Astrocyte (in vitro differentiated cells and primary cell): ENCODE measurements around the gene SLC7A5. TPM values are rescaled to one million over a fixed set of nuclear protein-coding genes. Genes with fewer than 3 reads are reported as not detected.
A peak's percentile ranks its signal among the peaks of the same experiment; 100 is the strongest.

Experiments used
- DNase-seq: peaks from one replicate; pipeline ENCODE4 v3.0.0-alpha.2; 2010; ENCODE audit warnings: low read depth
- FAIRE-seq: peaks from 2 replicates; lab custom pipeline; 2011; peaks lifted over from hg19 to GRCh38; lab: Jason Lieb, UNC
- H2AFZ ChIP-seq: 2 replicates; pipeline ENCODE4 v1.6.0; 2012; ENCODE audit warnings: low read depth, low read length, inconsistent platforms
- H3K27ac ChIP-seq: 2 replicates; pipeline ENCODE4 v1.5.1; 2011; ENCODE audit warnings: low read depth, low read length, inconsistent platforms
- H3K27me3 ChIP-seq: 2 replicates; pipeline ENCODE4 v1.6.0; 2011; ENCODE audit warnings: low read length, inconsistent platforms; ENCODE audit not compliant: insufficient read depth
- H3K36me3 ChIP-seq: 2 replicates; pipeline ENCODE4 v1.5.1; 2011; ENCODE audit warnings: low read length, inconsistent platforms; ENCODE audit not compliant: insufficient read depth
- H3K4me1 ChIP-seq: 2 replicates; pipeline ENCODE4 v1.5.1; 2011; ENCODE audit warnings: low read length, inconsistent platforms; ENCODE audit not compliant: insufficient read depth
- H3K4me2 ChIP-seq: 2 replicates; pipeline ENCODE4 v1.6.0; 2012; ENCODE audit warnings: low read length, inconsistent platforms
- H3K4me3 ChIP-seq: 2 replicates; pipeline ENCODE4 v1.5.1; 2011; ENCODE audit warnings: low read depth, mild to moderate bottlenecking, low read length, inconsistent platforms; ENCODE audit not compliant: insufficient read depth
- H3K79me2 ChIP-seq: 2 replicates; pipeline ENCODE4 v1.6.0; 2012; ENCODE audit warnings: mild to moderate bottlenecking, low read length, inconsistent platforms; ENCODE audit not compliant: insufficient read depth
- H3K9ac ChIP-seq: 2 replicates; pipeline ENCODE4 v1.6.0; 2012; ENCODE audit warnings: mild to moderate bottlenecking, low read length, inconsistent platforms
- H3K9me3 ChIP-seq: 2 replicates; pipeline ENCODE4 v1.5.1; 2012; ENCODE audit warnings: low read depth, mild to moderate bottlenecking, low read length, inconsistent platforms; ENCODE audit not compliant: insufficient read depth
- H4K20me1 ChIP-seq: 2 replicates; pipeline ENCODE4 v1.6.0; 2012; ENCODE audit warnings: low read length, inconsistent platforms; ENCODE audit not compliant: insufficient read depth
- H3K27ac Mint-ChIP-seq: one replicate; pipeline ENCODE4 v1.8.0; 2021; ENCODE audit warnings: mild to moderate bottlenecking, mixed read lengths; ENCODE audit not compliant: unreplicated experiment
- H3K27me3 Mint-ChIP-seq: one replicate; pipeline ENCODE4 v1.8.0; 2021; ENCODE audit warnings: low read depth, mixed read lengths; ENCODE audit not compliant: unreplicated experiment
- H3K36me3 Mint-ChIP-seq: one replicate; pipeline ENCODE4 v1.8.0; 2021; ENCODE audit warnings: low read depth, mixed read lengths; ENCODE audit not compliant: unreplicated experiment
- H3K4me1 Mint-ChIP-seq: one replicate; pipeline ENCODE4 v1.8.0; 2021; ENCODE audit warnings: low read depth, mixed read lengths; ENCODE audit not compliant: unreplicated experiment
- H3K4me3 Mint-ChIP-seq: one replicate; pipeline ENCODE4 v1.8.0; 2021; ENCODE audit warnings: mild to moderate bottlenecking, moderate library complexity, mixed read lengths; ENCODE audit not compliant: unreplicated experiment
- H3K9me3 Mint-ChIP-seq: one replicate; pipeline ENCODE4 v1.8.0; 2021; ENCODE audit warnings: mild to moderate bottlenecking, mixed read lengths; ENCODE audit not compliant: unreplicated experiment
- EZH2 ChIP-seq: IDR thresholded peaks from 2 replicates; pipeline ENCODE4 v1.6.1; 2012; ENCODE audit warnings: mild to moderate bottlenecking, low read length, inconsistent platforms; ENCODE audit not compliant: insufficient read depth
- total RNA-seq: library from RNA; stranded (reverse); gene quantifications from 2 replicates; pipeline ENCODE4 v1.2.1, GENCODE V29; 2021
- TF ChIP-seq, protein P1 (sequence below): IDR thresholded peaks from 2 replicates; pipeline ENCODE4 v1.5.1; 2011; ENCODE audit warnings: low read depth, mild to moderate bottlenecking, inconsistent platforms, low read length, moderate library complexity; ENCODE audit not compliant: insufficient read depth

SLC7A5 gene
- total RNA-seq, 1 donor from 2014 or later = 815 TPM

DNA sequence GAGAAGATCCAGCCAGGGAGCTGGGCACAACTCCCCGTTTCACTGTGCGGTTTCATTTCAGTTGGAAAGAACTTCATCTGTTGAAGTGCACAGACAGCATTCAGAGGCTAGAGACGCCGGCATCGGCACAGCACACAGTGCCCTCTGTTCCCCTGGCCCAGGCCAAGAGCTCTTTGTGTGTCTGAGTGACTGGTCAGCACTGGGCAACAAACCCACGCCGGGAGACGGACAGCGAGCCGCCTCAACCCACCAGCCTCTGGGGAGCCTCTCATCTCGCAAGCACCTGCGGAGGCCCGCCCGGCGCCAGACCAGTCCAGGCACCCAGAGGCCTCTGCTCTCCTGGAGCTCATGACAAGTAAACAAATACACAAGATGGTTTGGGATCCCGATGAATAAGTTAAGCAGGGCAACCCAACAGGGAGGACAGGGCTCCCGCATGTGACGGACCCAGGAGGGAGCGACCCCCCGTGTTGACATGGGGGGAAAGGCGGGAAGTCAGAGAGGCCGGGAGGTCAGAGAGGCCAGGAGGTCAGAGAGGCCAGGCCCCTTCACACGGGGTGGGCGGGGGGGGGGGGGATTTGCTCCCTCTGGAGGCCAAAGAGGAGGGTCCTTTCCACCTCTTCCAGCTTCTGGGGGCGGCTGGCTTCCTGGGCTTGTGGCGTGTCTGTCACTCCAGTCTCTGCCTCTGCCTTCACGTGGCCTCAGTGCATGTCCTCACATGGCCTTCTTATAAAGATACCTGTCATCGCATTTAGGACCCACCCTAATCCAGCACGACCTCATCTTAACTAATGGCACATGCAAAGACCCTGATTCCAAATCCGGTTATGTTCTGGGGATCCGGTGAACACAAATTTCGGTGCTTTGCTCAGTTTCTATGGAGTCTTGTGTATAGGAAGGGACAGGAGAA lies 77.8 kb downstream of the SLC7A5 start:
- peaks cover 4% of the 10 kb centered on the region for H3K4me1 Mint-ChIP-seq
- Histone ChIP-seq H3K4me1 (peaks cover 7% of the 10 kb centered on the region), H3K36me3 (no peaks in the 10 kb centered on the region), H2AFZ (no peak overlapping the region), H3K79me2 (no peaks in the 10 kb centered on the region), H3K27ac (no peak overlapping the region), H4K20me1 (no peaks in the 10 kb centered on the region), H3K4me2 (no peak overlapping the region), H3K9me3 (no peaks in the 10 kb centered on the region), H3K9ac (no peak overlapping the region), H3K27me3 (no peaks in the 10 kb centered on the region), H3K4me3 (no peak overlapping the region)
- H3K36me3 Mint-ChIP-seq = no peaks in the 10 kb centered on the region
- H3K4me3 Mint-ChIP-seq = no peak overlapping the region
- no peak for TF ChIP-seq EZH2
- TF ChIP-seq, protein P1, sequence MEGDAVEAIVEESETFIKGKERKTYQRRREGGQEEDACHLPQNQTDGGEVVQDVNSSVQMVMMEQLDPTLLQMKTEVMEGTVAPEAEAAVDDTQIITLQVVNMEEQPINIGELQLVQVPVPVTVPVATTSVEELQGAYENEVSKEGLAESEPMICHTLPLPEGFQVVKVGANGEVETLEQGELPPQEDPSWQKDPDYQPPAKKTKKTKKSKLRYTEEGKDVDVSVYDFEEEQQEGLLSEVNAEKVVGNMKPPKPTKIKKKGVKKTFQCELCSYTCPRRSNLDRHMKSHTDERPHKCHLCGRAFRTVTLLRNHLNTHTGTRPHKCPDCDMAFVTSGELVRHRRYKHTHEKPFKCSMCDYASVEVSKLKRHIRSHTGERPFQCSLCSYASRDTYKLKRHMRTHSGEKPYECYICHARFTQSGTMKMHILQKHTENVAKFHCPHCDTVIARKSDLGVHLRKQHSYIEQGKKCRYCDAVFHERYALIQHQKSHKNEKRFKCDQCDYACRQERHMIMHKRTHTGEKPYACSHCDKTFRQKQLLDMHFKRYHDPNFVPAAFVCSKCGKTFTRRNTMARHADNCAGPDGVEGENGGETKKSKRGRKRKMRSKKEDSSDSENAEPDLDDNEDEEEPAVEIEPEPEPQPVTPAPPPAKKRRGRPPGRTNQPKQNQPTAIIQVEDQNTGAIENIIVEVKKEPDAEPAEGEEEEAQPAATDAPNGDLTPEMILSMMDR = no peak
- H3K27ac Mint-ChIP-seq = no peak overlapping the region
- H3K27me3 Mint-ChIP-seq = no peaks in the 10 kb centered on the region
- FAIRE-seq (no peak), DNase-seq (no peak)
- H3K9me3 Mint-ChIP-seq = no peaks in the 10 kb centered on the region

- H3K4me3 Mint-ChIP-seq = no peak overlapping the region
- FAIRE-seq (no peak), DNase-seq (no peak)
- peak overlapping the region; percentile 26 for H2AFZ ChIP-seq
- peaks cover 7% of the 10 kb centered on the region for H3K4me1 ChIP-seq
- H4K20me1 ChIP-seq = no peaks in the 10 kb centered on the region
- H3K36me3 Mint-ChIP-seq = no peaks in the 10 kb centered on the region
- peaks cover 5% of the 10 kb centered on the region for H3K4me1 Mint-ChIP-seq
- H3K27me3 Mint-ChIP-seq = no peaks in the 10 kb centered on the region
- H3K27ac Mint-ChIP-seq = no peak overlapping the region
- H3K4me3 ChIP-seq = no peak overlapping the region
- no peak overlapping the region for H3K27ac ChIP-seq
- no peak overlapping the region for H3K4me2 ChIP-seq
- no peaks in the 10 kb centered on the region for H3K36me3 ChIP-seq
- H3K79me2 ChIP-seq = no peaks in the 10 kb centered on the region
- H3K9me3 Mint-ChIP-seq = no peaks in the 10 kb centered on the region
- H3K27me3 ChIP-seq = no peaks in the 10 kb centered on the region
- TF ChIP-seq EZH2 = no peak
- TF ChIP-seq, protein P1 = no peak
- no peaks in the 10 kb centered on the region for H3K9me3 ChIP-seq
- H3K9ac ChIP-seq = no peak overlapping the region
Observed at GRCh38 chr16:87790292-87791100, 78.8 kb downstream of the SLC7A5 start.
